ENCODE data around the gene PRR9. TPM values are rescaled to one million over a fixed set of nuclear protein-coding genes. Genes with fewer than 3 reads are reported as not detected.
A peak's percentile ranks its signal among the peaks of the same experiment; 100 is the strongest.
"Not testable (repeated sequence)": the region's sequence is repeated elsewhere in the genome, so short reads cannot be mapped to it uniquely, and the experiment has no call there.

The PRR9 gene
- total RNA-seq, 6 experiments from 2014 or later: not detected

DNA sequence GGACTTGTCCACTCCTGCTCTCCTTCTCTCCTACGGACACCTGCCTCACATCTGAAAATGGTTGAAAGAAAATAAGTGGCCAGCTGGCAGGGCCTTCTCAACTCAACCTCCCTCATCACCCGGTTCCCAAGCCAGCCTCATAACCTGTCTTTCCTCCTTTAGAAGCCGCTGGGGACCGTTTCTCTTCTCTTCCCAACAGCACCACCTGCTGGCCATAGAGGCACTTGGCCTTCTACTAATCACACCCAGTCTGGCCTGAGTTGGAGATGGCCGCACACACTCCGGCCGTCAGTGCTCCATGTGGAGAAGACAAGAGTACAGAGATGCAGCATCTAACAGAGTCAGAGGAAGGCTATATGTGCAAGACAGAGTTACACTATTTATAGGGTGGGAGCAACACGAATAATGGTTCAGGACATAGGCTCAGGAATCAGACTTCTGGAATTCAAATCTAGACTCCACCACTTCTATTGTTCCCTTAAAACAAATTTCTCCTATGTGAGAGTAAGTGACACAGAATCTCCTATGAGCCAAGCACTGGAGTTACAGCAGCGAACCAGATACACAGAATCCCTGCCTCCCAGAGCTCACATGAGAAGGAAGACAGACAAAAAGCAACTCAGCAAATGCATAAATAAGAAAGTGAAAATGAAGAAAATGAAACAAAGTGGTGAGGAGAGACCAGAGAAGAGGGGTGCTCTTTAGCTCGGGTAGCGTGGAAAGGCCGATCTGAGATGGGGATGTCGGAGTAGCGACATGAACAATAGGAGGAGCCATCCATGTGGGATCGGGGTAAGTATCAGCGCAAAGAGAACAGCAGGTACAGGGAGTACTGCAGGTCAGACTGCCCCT is 5.9 kb downstream of the PRR9 start:
- peak; percentile 59 to 75 (median 68) for DNase-seq
- peak; percentile 93 to 98 (median 96) for ATAC-seq
- TF ChIP-seq, protein P1, sequence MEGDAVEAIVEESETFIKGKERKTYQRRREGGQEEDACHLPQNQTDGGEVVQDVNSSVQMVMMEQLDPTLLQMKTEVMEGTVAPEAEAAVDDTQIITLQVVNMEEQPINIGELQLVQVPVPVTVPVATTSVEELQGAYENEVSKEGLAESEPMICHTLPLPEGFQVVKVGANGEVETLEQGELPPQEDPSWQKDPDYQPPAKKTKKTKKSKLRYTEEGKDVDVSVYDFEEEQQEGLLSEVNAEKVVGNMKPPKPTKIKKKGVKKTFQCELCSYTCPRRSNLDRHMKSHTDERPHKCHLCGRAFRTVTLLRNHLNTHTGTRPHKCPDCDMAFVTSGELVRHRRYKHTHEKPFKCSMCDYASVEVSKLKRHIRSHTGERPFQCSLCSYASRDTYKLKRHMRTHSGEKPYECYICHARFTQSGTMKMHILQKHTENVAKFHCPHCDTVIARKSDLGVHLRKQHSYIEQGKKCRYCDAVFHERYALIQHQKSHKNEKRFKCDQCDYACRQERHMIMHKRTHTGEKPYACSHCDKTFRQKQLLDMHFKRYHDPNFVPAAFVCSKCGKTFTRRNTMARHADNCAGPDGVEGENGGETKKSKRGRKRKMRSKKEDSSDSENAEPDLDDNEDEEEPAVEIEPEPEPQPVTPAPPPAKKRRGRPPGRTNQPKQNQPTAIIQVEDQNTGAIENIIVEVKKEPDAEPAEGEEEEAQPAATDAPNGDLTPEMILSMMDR (IDR thresholded peaks at IDR 0.05): peak; percentile 58 to 78 (median 70)
- WGBS (ENCODE audit: insufficient coverage, low coverage, low lambda C conversion rate, missing lambda C conversion rate): 31% methylated on average over 16 of the region's 16 CpGs
- H3K27me3 ChIP-seq; H3K9me3 ChIP-seq; H3K4me3 ChIP-seq; H3K27ac ChIP-seq; H3K36me3 ChIP-seq; H3K4me1 ChIP-seq; intact Hi-C loops (cut with DNase I): not testable (repeated sequence)

DNA sequence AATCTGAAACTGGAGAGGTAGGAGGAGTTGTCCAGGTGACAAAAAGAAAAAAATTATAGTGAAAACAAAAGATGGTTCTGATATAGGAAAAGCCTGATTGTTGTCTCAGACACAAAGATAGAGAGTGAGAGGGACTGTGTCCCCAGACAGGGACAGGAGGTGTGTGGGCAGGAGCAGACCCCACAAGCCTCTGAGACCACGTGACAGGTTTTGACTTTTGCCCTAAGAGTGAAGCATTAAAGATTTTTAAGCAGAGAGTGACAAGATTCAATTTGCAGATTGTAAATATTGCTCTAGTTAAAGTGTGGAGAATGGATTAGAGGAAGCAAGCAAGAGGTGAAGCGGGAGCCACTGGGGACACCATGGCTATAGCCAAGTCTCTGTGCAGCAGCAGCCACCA is 10.4 kb downstream of the PRR9 start:
- 55% methylated on average over 2 of the region's 2 CpGs for WGBS (ENCODE audit: insufficient coverage, low coverage, low lambda C conversion rate, missing lambda C conversion rate)
- H3K4me1 ChIP-seq: no peaks in the 10 kb centered on the region
- H3K9me3 ChIP-seq: no peaks in the 10 kb centered on the region

DNA sequence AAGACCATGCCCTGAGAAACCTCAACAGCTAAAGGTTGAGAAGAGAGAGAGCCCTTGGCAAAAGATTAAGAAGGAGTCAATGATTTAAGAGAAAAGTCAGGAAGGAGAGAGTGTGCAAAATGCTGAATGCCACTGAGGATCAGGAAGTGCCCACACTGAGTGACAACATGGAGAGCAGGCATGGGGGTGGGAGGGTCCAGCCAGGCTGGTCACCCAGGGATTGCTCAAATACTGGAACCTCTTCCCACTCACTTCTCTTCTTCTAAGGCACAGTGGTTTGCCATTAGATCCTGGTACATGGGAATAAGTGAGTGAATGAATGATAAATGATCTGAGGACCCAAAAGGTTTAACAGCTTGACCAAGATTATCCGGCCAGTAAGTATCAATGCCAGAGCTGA is 11.1 kb downstream of the PRR9 start:
- no peak for ATAC-seq
- intact Hi-C loops (cut with DNase I): no loop called here
- H3K27ac ChIP-seq: no peak overlapping the region
- no peaks in the 10 kb centered on the region for H3K36me3 ChIP-seq
- no peak overlapping the region for H3K4me3 ChIP-seq
- H3K9me3 ChIP-seq: no peaks in the 10 kb centered on the region
- H3K4me1 ChIP-seq: no peaks in the 10 kb centered on the region
- 62% methylated on average over 1 of the region's 1 CpG for WGBS (ENCODE audit: insufficient coverage, low coverage, low lambda C conversion rate, missing lambda C conversion rate)
- H3K27me3 ChIP-seq: no peaks in the 10 kb centered on the region
- DNase-seq: no peak
- TF ChIP-seq POLR2A (IDR thresholded peaks at IDR 0.05): no peak
- TF ChIP-seq, protein P1 (IDR thresholded peaks at IDR 0.05): no peak

More for the DNA sequence above, 10.4 kb downstream of the PRR9 start:
- no peak for ATAC-seq
- no peak for DNase-seq
- intact Hi-C loops (cut with DNase I): no loop called here
- no peak overlapping the region for H3K27ac ChIP-seq
- no peaks in the 10 kb centered on the region for H3K27me3 ChIP-seq
- no peaks in the 10 kb centered on the region for H3K36me3 ChIP-seq
- TF ChIP-seq, protein P1 (IDR thresholded peaks at IDR 0.05): no peak
- no peak for TF ChIP-seq POLR2A (IDR thresholded peaks at IDR 0.05)
- no peak overlapping the region for H3K4me3 ChIP-seq

DNA sequence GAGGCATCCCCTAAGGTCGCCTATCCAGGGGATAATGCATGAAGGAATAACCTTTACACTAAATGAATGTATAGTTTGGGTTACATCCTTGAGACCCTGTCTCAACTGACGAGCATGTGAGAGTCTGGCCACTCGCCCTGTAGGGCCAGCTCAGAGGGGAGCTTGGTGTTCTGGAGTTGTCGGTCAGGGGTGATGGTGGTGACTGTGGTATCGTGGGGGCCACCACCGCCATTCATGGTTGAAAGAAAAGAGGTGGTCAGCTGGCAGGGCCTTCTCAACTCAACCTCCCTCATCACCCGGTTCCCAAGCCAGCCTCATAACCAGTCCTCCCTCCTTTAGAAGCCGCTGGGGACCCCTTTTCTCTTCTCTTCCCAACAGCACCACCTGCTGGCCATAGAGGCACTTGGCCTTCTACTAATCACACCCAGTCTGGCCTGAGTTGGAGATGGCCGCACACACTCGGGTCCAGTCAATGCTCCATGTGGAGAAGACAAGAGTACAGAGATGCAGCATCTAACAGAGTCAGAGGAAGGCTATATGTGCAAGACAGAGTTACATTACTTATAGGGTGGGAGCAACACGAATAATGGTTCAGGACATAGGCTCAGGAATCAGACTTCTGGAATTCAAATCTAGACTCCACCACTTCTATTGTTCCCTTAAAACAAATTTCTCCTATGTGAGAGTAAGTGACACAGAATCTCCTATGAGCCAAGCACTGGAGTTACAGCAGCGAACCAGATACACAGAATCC is 11.9 kb downstream of the PRR9 start:
- TF ChIP-seq, protein P1 (IDR thresholded peaks at IDR 0.05): peak in 3 of 4 donors; percentile 33 to 47 (median 38)
- 32% methylated on average over 10 of the region's 12 CpGs for WGBS (ENCODE audit: insufficient coverage, low coverage, low lambda C conversion rate, missing lambda C conversion rate)
- DNase-seq; H3K4me1 ChIP-seq; H3K36me3 ChIP-seq; H3K27ac ChIP-seq; H3K9me3 ChIP-seq; intact Hi-C loops (cut with DNase I); H3K27me3 ChIP-seq; H3K4me3 ChIP-seq: not testable (repeated sequence)
- ATAC-seq: peak; percentile 62 to 84 (median 69)
